Measurements from ENCODE around the gene SYT13.

The SYT13 gene

GRCh38 chr11:45305874-45306623 lies 19.9 kb upstream of the SYT13 start:
- DNase-seq = no peak

DNA sequence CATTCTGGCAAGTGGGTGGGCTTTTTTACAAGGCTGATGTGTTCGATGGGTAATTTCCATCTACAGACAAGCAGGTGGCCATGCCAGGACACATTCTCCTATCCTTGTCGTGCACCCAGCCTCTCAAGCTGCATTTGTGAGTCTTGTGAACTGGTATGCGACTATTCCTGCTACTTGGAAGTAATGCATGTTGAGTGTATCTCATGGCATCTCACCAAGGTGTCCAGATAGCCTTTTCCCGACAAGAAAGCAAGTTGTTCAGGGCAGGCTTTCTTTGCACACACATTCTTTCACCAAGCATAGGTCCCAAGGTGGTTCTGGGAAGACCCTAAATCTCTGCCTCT lies 18.8 kb upstream of the SYT13 start:
- DNase-seq = no peak

DNA sequence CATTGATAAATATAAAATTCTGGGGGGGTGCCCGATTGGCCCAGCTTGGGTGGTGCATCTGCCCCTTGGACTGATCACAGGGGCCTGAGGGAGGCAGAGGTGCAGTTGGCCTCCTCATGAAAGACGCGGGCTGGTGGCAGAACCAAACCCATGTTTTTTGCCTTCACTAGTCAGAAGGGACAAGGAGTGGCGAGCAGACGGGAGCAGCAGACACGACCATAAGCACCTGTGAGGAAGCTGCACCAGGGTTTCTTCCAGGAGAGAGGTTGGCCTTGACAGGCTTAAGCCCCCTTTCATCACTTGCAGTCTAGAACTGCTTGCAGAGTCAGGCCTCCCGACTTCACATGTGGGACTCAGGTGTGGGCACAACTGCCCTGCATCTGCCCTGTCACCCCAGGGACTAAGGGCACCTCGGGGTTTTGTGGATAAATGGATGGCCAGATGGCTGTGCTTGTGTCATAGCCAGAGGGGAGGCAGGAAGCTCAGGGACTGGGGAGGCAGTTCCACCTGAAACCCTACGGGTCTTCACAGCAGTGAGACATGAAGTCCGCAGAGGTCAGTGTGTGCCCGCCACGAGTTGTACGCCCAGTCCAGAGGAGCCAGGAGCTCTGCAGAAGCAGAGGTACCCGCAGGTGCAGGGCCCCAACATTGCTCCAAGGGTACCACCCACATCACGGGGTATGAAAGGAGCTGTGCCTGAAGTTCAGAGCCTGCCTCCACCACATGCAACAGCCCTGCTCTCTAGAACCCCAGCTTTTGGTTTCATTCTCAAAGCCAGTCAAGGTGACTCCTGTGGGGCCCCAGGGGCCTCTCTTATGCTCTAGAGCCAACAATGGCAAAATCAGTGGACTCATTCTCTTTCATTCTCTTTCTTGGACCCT lies 18.2 kb upstream of the SYT13 start:
- DNase-seq = no peak

DNA sequence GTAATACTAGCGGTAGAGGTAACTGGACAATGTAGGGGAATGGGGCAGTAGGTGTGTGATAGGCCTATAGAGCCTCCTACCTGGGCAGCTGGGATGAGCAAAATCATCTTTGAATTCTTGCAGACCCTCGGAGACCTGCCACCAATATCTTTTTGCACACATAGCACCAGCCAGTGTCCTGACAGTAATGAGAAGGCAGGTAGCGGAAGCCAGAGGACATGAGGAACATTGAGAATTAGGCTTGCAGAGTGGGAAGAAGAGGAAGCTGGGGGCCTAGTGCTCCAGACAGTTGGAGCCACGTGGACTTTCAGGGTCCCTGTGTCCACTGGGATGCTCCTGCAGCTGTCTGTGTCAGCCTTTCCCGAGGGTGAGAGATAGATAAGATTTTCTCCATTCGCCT lies 17.2 kb upstream of the SYT13 start:
- DNase-seq = no peak

DNA sequence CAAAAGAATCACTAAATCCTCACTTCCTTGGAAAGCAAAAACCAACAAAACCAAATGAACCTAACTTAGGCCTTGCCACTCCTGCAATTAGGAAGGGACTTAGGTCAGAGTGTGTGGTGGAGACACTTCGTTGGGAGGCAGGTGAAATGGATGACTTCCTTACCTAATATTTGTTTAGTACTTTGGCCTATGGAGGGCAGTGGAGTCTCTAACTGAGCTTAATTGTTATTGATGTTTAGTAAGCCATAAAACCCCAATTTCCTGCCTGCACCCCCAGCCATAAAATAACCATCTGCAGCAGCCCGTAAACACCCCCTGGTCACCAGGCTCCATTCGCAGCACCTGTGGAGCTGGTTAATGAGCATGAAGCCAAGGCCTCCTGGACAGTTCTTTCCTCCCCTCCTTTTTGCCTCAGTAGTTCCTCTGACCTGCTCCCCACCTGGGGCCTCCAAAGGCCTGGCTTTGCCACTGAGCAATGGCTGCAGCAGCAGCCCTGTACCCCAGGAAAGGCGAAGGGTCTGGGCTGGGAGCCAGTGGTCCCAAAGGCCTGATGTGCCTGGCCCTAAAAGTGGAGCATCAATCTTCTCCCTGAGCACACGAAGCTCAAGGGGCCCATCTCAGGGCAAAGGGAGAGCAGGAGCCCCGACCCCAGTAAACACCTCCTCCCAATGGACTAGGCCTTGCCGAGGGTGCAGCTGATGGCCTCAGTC lies 15.6 kb upstream of the SYT13 start:
- DNase-seq = no peak

- DNase-seq = no peak
These were observed 14.6 kb upstream of the SYT13 start for GRCh38 chr11:45300715-45301114.

- DNase-seq = no peak
These were observed 12.6 kb upstream of the SYT13 start for GRCh38 chr11:45298718-45299117.

DNA sequence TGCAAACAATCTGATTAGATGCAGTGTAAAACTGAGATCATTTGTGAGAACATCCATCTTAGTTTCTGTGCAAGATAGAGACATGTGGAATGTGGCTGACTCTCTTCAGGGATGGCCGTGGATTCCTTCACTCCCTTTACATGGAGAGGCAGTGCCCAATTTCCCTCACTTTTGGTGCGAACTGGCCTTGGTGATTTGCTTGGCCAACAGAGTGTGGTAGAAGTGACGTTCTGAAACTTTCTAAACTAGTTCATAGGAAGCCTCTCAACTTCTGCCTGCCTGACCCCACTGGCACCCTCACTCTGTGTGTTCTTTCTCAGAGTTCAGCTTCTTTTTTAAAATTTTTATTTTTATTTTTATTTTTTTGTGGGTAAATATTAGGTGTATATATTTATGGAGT lies 9.9 kb upstream of the SYT13 start:
- no peak for DNase-seq

GRCh38 chr11:45294499-45294898 lies 8.4 kb upstream of the SYT13 start:
- no peak for DNase-seq

DNA sequence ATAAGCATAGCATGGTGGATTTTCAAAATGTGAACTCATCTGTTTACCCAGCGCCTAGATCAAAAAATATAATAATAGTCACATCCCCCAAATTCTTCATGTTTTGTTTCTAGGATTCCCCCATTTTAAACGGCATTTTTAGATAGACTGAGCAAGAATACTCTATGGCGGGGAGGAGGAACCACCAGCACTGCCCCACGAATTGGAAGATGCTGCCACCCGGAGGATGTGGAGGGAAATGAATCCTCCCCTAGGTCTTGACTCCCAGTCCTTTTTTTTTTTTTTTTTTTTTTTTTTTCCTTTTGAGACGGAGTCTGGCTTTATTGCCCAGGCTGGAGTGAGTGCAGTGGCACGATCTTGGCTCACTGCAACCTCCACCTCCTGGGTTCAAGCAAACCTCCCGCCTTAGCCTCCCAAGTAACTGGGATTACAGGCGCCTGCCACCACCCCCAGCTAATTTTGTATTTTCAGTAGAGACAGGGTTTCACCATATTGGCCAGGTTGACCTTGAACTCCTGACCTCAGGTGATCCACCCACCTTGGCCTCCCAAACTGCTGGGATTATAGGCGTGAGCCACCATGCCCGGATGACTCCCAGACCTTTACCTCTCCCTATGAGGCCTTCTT lies 7.5 kb upstream of the SYT13 start:
- peak; percentile 52 for DNase-seq

- no peak for DNase-seq
These were observed 4.4 kb upstream of the SYT13 start for GRCh38 chr11:45290586-45290985.

DNA sequence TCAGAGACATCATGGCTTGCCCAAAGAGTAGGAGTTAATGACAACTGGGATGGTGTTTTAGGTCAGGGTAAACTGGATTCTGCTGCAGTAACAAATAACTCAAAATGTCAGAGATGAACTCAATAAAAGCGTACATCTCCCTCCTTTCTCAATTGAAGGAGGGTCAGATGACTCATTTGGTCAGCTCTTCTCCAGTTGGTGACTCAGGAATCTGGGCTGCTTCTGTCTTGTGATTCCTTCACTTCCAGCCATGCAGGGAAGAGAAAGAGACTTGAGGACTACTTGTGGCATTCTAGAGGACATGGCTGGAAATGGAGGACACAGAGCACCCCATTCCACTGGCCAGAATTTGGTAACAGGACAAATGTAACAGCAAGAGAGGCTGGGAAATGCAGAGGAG lies 3.2 kb upstream of the SYT13 start:
- DNase-seq = no peak

GRCh38 chr11:45288339-45288738 lies 2.2 kb upstream of the SYT13 start:
- no peak for DNase-seq

- DNase-seq = no peak
These were observed 1.3 kb upstream of the SYT13 start for GRCh38 chr11:45287316-45287903.

DNA sequence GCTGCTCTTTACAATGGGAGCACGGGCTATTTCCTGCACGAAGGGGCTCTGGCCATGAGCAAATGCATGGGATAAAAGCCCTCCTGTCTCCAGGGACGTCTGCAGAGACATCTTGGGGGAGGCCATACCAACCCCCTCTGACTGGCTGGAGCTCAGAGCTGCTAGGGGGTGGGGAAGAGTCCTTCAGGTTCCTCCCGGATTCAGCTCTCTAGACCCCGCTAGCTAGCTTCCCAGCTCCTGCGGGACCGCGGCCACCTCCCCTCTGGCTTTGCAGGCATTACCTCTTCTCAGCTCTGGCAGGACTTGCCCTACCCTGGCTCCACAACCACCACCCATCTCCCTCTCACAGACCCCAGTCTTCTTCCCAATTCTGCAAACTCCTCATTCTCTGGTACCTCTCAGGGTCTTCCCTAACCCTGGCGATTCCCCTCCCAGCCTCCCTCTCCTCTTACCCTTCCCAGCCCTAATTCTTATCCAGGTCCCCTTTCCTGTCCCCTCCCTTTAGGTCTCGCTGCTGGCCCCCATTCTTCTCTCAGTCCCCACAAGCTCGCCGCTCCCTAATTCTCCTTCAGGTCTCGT lies 802 bp downstream of the SYT13 start:
- DNase-seq = no peak

DNA sequence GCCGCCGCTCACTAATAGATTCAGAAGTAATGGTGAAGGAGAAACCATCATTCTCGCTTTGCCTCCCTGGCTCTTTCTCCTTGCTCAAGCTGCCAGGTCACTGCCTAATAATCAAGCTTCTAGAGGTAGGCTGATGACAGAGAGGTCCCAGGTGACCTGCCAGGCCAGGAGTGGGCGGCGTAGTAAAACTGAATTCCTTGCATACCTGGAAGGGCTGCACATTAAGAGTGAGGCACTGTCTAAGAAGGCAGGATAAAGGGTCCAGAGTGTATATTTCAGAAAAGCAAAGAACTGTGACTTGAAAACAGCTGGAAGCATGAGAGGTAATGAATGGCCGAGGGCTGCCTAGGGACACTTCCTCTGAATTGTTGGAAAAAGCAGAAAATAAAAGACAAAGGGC lies 4.1 kb downstream of the SYT13 start:
- no peak for DNase-seq

DNA sequence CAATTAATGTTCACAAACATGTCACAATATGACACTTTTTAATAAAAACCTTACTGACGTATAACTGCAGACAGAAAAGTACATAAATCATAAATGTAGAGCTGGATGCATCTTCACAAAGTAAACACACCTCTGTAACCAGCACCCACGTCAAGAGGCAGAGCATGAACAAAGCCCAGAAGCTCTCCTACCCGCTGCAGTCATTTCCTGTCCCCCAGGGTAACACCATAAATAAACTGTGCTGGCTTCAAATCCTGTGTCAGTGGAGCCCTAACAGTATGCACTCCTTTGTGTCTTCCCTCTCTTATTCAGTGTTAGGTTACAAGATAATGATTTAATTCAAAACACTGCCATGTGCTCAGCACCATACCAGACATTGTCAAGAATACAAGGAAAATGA lies 5.7 kb downstream of the SYT13 start:
- DNase-seq = no peak

DNA sequence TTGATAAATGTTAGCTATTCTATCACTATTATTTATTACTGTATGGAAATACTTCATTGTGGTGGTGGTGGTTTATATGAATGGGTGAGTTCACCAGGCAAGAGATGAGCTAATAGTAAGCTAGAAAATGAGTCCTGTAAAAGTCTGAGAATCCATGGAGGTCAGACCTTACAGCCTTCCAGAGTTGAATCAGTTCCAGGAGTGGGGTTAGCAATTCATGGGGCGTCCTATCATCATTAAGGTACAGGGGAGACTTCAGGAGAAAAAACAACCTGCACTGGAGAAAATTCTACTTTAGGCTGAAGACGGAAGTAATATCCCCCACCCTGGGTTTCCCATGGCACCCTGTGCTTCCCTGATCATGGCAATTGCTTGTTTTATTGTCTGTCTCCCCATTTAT lies 6.5 kb downstream of the SYT13 start:
- DNase-seq = no peak

- DNase-seq = no peak
These were observed 7.4 kb downstream of the SYT13 start for GRCh38 chr11:45278714-45279113.

GRCh38 chr11:45275828-45276227 lies 10.3 kb downstream of the SYT13 start:
- no peak for DNase-seq

DNA sequence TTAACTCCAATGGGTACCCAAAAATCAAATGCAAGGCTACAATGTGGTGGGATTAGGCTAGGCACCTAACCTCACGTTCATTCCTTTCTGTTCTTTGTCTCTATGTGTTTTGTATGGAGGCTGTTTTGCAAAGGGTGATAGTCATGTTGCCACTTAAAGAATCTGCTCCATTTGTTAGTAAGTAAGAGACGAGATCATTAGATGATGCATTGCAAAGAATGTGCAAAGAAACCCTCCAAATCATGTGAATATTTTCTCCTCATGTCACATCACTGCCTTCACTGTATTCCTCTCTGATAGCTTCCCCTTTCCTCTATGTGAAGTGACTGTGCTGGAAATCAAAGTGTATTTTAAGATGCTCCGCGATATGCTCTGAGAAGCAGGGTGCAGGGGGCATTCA lies 11.9 kb downstream of the SYT13 start:
- no peak for DNase-seq

GRCh38 chr11:45273509-45273908 lies 12.6 kb downstream of the SYT13 start:
- DNase-seq = no peak

GRCh38 chr11:45272701-45273100 lies 13.4 kb downstream of the SYT13 start:
- DNase-seq = no peak

All from NCI-H1048 (cell line).